GM23338 (cell line): ENCODE results near the gene ITPRIPL2.

Experiments
- CREB1 ChIP-seq: fragments of 250-450 bp; sonication (Bioruptor Pico); IDR thresholded peaks from 2 replicates; pipeline ENCODE4 v1.5.0; 2020; ENCODE audit warnings: low read depth, mild to moderate bottlenecking, moderate library complexity
- CTCF ChIP-seq, 2 experiments: fragments of 200-600 bp in 1 of 2; sonication (generic) in 1 of 2; conservative IDR thresholded peaks; 2 replicates each; pipeline versions ENCODE4 v1.5.1 to v1.6.1; 2016 to 2017; ENCODE audit warnings: antibody characterized with exemption in 2 of 2, low read depth in 2 of 2, mild to moderate bottlenecking in 2 of 2, moderate library complexity in 1 of 2
- ETS1 ChIP-seq: IDR thresholded peaks from 2 replicates; pipeline ENCODE4 v1.6.1; 2016; ENCODE audit warnings: antibody characterized with exemption
- EZH2 ChIP-seq: fragments of 200-600 bp; sonication (generic); IDR thresholded peaks from one replicate; pipeline ENCODE4 v1.8.0; 2017; ENCODE audit warnings: antibody characterized with exemption, mild to moderate bottlenecking, low read depth; ENCODE audit not compliant: unreplicated experiment
- EZH2phosphoT487 ChIP-seq: fragments of 200-600 bp; sonication (generic); IDR thresholded peaks from one replicate; pipeline ENCODE4 v1.8.1; 2018; ENCODE audit warnings: antibody characterized with exemption; ENCODE audit not compliant: unreplicated experiment
- JUNB ChIP-seq: IDR thresholded peaks from one replicate; pipeline ENCODE4 v1.6.1; 2016; ENCODE audit warnings: antibody characterized with exemption; ENCODE audit not compliant: unreplicated experiment
- NANOG ChIP-seq: IDR thresholded peaks from 2 replicates; pipeline ENCODE4 v1.6.1; 2016; ENCODE audit warnings: antibody characterized with exemption, borderline replicate concordance
- POLR2AphosphoS5 ChIP-seq: IDR thresholded peaks from 2 replicates; pipeline ENCODE4 v1.6.1; 2016; ENCODE audit warnings: antibody characterized with exemption, low read depth
- REST ChIP-seq: IDR thresholded peaks from one replicate; pipeline ENCODE4 v1.6.1; 2018; ENCODE audit warnings: antibody characterized with exemption; ENCODE audit not compliant: unreplicated experiment
- ZNF331 ChIP-seq: fragments of 250-450 bp; sonication (Bioruptor Pico); IDR thresholded peaks from 2 replicates; pipeline ENCODE4 v1.5.0; 2020; ENCODE audit warnings: low read depth, mild to moderate bottlenecking, moderate library complexity

- TF ChIP-seq POLR2AphosphoS5 (no peak), REST (no peak), CTCF (conservative IDR thresholded peaks at IDR 0.05; ENCODE audit: low read depth in 2 of 2) (no peak), CREB1 (CRISPR knock-in tag) (no peak), EZH2 (no peak), NANOG (no peak), ETS1 (no peak), EZH2phosphoT487 (no peak), ZNF331 (no peak), JUNB (no peak)
Observed at GRCh38 chr16:19138601-19139000, 24.8 kb downstream of the ITPRIPL2 start.
